VCaP (cell line): Measurements from ENCODE around the gene SPC24.
A peak's percentile ranks its signal among the peaks of the same experiment; 100 is the strongest.

Source experiments
- H3K27ac ChIP-seq: fragments of 450-650 bp; 2 replicates; pipeline ENCODE4 v1.5.1; 2017
- TF ChIP-seq, protein P1 (sequence below): fragments of 450-650 bp; conservative IDR thresholded peaks from 2 replicates; pipeline ENCODE4 v1.5.1; 2017; ENCODE audit warnings: mild to moderate bottlenecking, moderate library complexity

The SPC24 gene

DNA sequence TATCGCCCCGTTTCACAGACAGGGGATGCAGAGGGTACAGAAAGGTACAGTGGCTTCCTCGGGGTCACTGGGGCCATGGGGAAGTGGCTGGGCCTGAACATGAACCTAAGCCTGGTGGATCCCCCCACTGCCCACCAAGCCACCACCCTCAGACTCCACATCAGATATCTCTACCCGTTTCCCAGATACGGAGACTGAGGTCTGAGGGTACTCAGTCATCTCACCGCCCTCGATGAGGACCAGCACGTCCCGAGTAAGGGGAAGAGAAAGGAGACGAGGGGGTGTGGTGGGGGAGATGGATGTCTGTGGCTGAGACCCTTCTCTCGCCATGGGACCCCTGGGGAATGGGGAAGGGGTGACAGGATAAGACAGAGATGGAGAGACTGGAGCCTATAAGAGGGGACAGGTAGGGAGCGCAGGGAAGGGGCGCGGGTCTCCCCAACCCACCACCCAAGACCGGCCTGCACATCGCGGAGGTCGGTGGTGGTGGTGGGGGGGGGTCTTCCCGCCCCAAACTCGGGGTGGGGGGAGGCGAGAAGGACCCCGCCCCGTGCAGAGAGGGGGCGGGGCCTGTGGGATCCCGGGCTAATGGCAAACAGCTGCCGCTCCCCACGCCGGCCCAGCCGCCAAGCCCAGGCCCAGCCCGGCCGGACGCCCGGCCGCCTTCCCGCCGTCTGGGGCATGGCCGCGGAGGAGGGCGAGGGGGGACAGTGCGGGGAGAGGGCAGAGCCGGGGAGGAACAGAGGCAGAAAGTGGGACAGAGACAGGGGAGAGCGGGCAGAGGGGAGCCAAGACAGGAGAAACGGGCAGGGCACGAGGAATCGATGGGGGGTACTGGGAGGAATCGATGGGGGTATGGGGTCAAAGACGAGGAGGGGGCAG, 41.1 kb upstream of the SPC24 start:
- TF ChIP-seq, protein P1, sequence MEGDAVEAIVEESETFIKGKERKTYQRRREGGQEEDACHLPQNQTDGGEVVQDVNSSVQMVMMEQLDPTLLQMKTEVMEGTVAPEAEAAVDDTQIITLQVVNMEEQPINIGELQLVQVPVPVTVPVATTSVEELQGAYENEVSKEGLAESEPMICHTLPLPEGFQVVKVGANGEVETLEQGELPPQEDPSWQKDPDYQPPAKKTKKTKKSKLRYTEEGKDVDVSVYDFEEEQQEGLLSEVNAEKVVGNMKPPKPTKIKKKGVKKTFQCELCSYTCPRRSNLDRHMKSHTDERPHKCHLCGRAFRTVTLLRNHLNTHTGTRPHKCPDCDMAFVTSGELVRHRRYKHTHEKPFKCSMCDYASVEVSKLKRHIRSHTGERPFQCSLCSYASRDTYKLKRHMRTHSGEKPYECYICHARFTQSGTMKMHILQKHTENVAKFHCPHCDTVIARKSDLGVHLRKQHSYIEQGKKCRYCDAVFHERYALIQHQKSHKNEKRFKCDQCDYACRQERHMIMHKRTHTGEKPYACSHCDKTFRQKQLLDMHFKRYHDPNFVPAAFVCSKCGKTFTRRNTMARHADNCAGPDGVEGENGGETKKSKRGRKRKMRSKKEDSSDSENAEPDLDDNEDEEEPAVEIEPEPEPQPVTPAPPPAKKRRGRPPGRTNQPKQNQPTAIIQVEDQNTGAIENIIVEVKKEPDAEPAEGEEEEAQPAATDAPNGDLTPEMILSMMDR, result no peak
- H3K27ac ChIP-seq, result peak overlapping the region; percentile 73; the same call in 1 of the 2 replicates

GRCh38 chr19:11195681-11196080, 40.1 kb upstream of the SPC24 start:
- no peak overlapping the region for H3K27ac ChIP-seq
- TF ChIP-seq, protein P1, result no peak

- TF ChIP-seq, protein P1, result no peak
- no peak overlapping the region for H3K27ac ChIP-seq
These were observed 39.3 kb upstream of the SPC24 start for GRCh38 chr19:11194656-11195558.

DNA sequence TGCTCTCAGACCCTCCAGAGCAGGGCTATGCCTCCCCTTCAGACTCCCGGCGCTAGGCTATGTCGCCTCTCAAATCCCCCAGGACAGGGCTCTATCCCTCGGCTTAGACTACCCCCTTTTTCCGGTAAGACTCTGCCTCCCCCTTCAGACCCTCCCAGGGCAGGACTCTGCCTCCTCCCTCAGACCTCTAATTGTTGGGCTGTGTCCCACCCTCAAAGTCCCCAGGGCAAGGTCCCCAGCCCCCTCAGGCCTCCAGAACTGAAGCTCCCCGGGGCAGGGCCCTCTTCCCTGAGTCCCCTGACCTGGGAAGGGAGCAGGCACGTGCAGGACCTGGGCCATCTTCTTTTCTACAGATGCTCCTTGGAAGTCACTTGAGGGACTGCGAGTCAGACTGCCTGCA, 38.6 kb upstream of the SPC24 start:
- no peak overlapping the region for H3K27ac ChIP-seq
- TF ChIP-seq, protein P1, result no peak

DNA sequence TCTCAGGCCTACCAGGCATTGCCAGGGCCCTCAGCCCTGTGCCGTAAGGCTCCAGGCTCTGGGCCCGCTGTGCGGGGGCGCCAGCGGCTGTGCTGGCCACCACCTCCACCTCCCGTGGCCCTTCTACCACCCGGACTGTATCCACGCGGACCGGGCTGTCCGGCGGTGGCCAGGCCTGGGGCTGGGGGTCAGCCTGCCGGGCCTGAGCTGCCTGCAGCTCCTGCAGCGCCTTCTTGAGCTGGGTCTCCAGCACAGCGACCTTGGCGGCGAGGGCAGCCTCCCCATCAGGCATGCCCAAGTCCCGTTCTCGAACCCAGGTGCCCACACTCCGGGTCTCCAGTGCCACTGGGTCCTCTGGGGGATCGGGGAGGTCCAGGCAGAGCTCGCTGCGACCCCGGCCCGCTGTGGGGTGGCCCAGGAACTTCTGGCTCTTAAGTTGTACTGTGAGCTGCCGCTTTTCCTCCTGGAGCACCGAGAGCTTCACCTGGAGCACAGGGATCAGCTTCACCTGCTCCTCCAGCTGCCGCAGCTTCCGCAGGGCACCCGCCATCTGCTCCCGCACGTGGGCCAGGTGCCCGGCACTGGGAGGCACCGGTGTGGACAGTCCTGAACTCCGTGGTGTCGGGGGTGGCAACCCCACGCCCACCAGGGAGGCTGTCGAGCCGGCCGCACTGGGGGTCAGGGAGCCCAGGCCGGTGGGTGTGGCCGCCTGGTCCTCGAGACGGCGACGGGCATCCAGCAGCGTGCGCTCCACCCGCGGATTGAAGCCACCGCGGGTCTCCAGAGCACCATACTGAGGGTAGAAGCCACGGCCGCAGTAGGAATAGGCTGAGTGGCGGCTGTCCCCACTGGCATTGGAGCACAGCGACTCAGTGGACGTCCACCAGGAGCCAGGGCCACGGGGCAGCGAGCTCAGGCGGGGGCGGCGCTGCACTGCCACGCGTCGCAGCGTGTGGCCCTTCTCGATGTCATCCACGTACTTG, 37.7 kb upstream of the SPC24 start:
- TF ChIP-seq, protein P1, result no peak
- no peak overlapping the region for H3K27ac ChIP-seq

DNA sequence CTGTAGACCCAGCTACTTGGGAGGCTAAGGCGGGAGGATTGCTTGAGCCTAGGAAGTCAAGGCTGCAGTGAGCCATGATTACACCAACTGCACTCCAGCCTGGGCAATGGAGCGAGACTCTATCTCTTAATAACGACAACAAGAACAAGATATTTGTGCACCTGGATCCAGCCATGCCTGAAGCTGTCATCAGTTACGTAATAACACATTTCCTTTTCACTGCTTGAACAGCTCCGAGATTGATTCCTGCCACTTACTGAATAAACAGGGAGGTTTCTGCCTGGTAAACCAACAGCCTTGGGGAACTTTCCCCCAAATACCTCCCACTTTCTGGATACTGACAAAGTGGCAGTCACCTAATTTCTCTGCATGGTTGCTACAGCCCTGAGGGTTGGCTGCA, 36.4 kb upstream of the SPC24 start:
- H3K27ac ChIP-seq, result no peak overlapping the region

More for the DNA sequence above, 36.4 kb upstream of the SPC24 start:
- TF ChIP-seq, protein P1, result no peak
